Measurements from ENCODE around the gene RPUSD3. TPM values are rescaled to one million over a fixed set of nuclear protein-coding genes. Genes with fewer than 3 reads are reported as not detected.
A peak's percentile ranks its signal among the peaks of the same experiment; 100 is the strongest.

RPUSD3 gene
- total RNA-seq, 2 donors from 2014 or later: 56.9 to 67.1 TPM

- Histone ChIP-seq H3K4me1 (ENCODE audit: control insufficient read depth, insufficient read depth, low read length) (no peaks in the 10 kb centered on the region), H3K36me3 (ENCODE audit: control insufficient read depth, insufficient read depth, low read length) (peaks cover 80% of the 10 kb centered on the region), H3K9ac (ENCODE audit: extremely low read depth, low read length, poor library complexity, severe bottlenecking) (no peak overlapping the region), H3K27me3 (ENCODE audit: control insufficient read depth, insufficient read depth, low read length, poor library complexity, severe bottlenecking) (no peaks in the 10 kb centered on the region), H3K27ac (ENCODE audit: low read depth, low read length) (no peak overlapping the region), H3K9me3 (ENCODE audit: control insufficient read depth, low read length) (no peaks in the 10 kb centered on the region), H3K4me3 (ENCODE audit: low read length) (no peak overlapping the region)
- DNase-seq: peak; percentile 63
- H3K4me1 Mint-ChIP-seq: no peaks in the 10 kb centered on the region
- H3K36me3 Mint-ChIP-seq (ENCODE audit: low read depth): peaks cover 75% of the 10 kb centered on the region
- no peaks in the 10 kb centered on the region for H3K9me3 Mint-ChIP-seq
- no peak overlapping the region for H3K27ac Mint-ChIP-seq
- no peak overlapping the region for H3K4me3 Mint-ChIP-seq
- 97 to 100% methylated on average over 3 to 5 of the region's 5 CpGs for WGBS, 2 experiments (ENCODE audit: insufficient coverage in 1 of 2, insufficient read length in 1 of 2)
- TF ChIP-seq CTCF (conservative IDR thresholded peaks at IDR 0.05): peak; percentile 69
- no peaks in the 10 kb centered on the region for H3K27me3 Mint-ChIP-seq (ENCODE audit: insufficient read depth)
Observed at GRCh38 chr3:9800529-9800928, 43.3 kb downstream of the RPUSD3 start.

DNA sequence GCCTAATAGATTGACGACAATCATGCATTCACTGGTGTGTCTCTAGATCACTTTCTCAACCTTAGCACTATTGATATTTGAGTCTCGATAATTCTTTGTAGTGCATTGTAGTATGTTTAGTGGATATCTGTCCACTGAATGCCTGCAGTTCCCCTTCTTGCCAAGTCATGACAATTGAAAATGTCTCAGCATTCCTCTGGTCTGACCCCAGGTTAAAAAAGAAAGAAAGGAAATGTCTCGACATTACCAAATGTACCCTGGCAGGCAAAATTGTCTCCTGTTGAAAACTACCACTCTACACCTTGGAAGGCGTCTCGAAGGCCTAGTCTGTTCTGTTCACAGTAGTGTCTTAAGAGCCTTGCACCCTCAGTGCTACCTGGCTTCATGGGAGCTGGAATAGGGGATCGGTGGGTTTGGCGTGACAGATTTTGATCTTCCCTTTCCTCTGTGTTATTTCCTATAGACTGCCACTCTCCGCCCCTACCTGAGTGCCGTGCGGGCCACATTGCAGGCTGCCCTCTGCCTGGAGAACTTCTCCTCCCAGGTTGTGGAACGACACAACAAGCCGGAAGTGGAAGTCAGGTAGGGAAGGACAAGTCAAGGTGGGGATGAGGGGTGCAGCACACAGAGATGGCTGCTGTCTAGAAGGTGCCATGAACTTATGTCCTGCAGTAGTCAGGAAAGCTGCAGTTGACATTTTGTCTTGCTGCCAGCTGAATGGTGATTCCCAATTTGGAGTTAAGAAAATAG, 46.4 kb downstream of the RPUSD3 start:
- Mint-ChIP-seq H3K27me3 (ENCODE audit: insufficient read depth) (no peaks in the 10 kb centered on the region), H3K4me3 (no peak overlapping the region), H3K36me3 (ENCODE audit: low read depth) (peaks cover 55% of the 10 kb centered on the region), H3K4me1 (peaks cover 7% of the 10 kb centered on the region), H3K9me3 (no peaks in the 10 kb centered on the region), H3K27ac (no peak overlapping the region)
- DNase-seq: no peak
- Histone ChIP-seq H3K27me3 (ENCODE audit: control insufficient read depth, insufficient read depth, low read length, poor library complexity, severe bottlenecking) (no peaks in the 10 kb centered on the region), H3K27ac (ENCODE audit: low read depth, low read length) (no peak overlapping the region), H3K9me3 (ENCODE audit: control insufficient read depth, low read length) (no peaks in the 10 kb centered on the region), H3K9ac (ENCODE audit: extremely low read depth, low read length, poor library complexity, severe bottlenecking) (no peak overlapping the region), H3K4me1 (ENCODE audit: control insufficient read depth, insufficient read depth, low read length) (no peaks in the 10 kb centered on the region), H3K4me3 (ENCODE audit: low read length) (no peak overlapping the region), H3K36me3 (ENCODE audit: control insufficient read depth, insufficient read depth, low read length) (peaks cover 62% of the 10 kb centered on the region)
- 91 to 96% methylated on average over 8 to 12 of the region's 12 CpGs for WGBS, 2 experiments (ENCODE audit: insufficient coverage in 1 of 2, insufficient read length in 1 of 2)
- TF ChIP-seq CTCF (conservative IDR thresholded peaks at IDR 0.05): no peak

GRCh38 chr3:9795207-9795606, 48.6 kb downstream of the RPUSD3 start:
- Mint-ChIP-seq H3K36me3 (ENCODE audit: low read depth) (peaks cover 44% of the 10 kb centered on the region), H3K4me1 (peaks cover 11% of the 10 kb centered on the region), H3K27ac (peak overlapping the region; percentile 75), H3K4me3 (no peak overlapping the region), H3K27me3 (ENCODE audit: insufficient read depth) (no peaks in the 10 kb centered on the region), H3K9me3 (no peaks in the 10 kb centered on the region)
- Histone ChIP-seq H3K36me3 (ENCODE audit: control insufficient read depth, insufficient read depth, low read length) (peaks cover 54% of the 10 kb centered on the region), H3K27ac (ENCODE audit: low read depth, low read length) (no peak overlapping the region), H3K4me1 (ENCODE audit: control insufficient read depth, insufficient read depth, low read length) (no peaks in the 10 kb centered on the region), H3K9ac (ENCODE audit: extremely low read depth, low read length, poor library complexity, severe bottlenecking) (no peak overlapping the region), H3K9me3 (ENCODE audit: control insufficient read depth, low read length) (no peaks in the 10 kb centered on the region), H3K27me3 (ENCODE audit: control insufficient read depth, insufficient read depth, low read length, poor library complexity, severe bottlenecking) (no peaks in the 10 kb centered on the region), H3K4me3 (ENCODE audit: low read length) (no peak overlapping the region)
- TF ChIP-seq CTCF (conservative IDR thresholded peaks at IDR 0.05): no peak
- WGBS, 2 experiments (ENCODE audit: insufficient coverage in 1 of 2, insufficient read length in 1 of 2): 85 to 93% methylated on average over 2 to 5 of the region's 5 CpGs
- no peak for DNase-seq

Measured in endodermal cell (in vitro differentiated cells).